NT2/D1 (cell line): ENCODE results near the gene ZNF710.

Source experiments
- DNase-seq: peaks from one replicate; pipeline ENCODE4 v3.0.0-alpha.2; 2011; ENCODE audit warnings: low read depth, low spot score
- H3K27me3 ChIP-seq: 2 replicates; pipeline ENCODE4 v1.6.0; 2011; ENCODE audit warnings: mild to moderate bottlenecking; ENCODE audit not compliant: insufficient read length, insufficient read depth
- H3K36me3 ChIP-seq: 2 replicates; pipeline ENCODE4 v1.6.1; 2011; ENCODE audit warnings: mild to moderate bottlenecking, low read length, mixed read lengths; ENCODE audit not compliant: insufficient read depth, insufficient read length
- H3K4me1 ChIP-seq: 2 replicates; pipeline ENCODE4 v1.5.1; 2011; ENCODE audit not compliant: insufficient read depth, insufficient read length
- H3K4me3 ChIP-seq: 2 replicates; pipeline ENCODE4 v1.5.1; 2011; ENCODE audit warnings: low read depth; ENCODE audit not compliant: insufficient read length
- H3K9ac ChIP-seq: 2 replicates; pipeline ENCODE4 v1.6.0; 2011; ENCODE audit warnings: low read depth; ENCODE audit not compliant: insufficient read length
- H3K9me3 ChIP-seq: 2 replicates; pipeline ENCODE4 v1.5.1; 2011; ENCODE audit warnings: mild to moderate bottlenecking, low read length; ENCODE audit not compliant: insufficient read depth
- SUZ12 ChIP-seq: IDR thresholded peaks from 2 replicates; pipeline ENCODE4 v1.6.1; 2011; ENCODE audit not compliant: insufficient read length, insufficient read depth; ENCODE audit errors: extremely low read depth
- YY1 ChIP-seq: IDR thresholded peaks from 2 replicates; pipeline ENCODE4 v1.6.1; 2011; ENCODE audit not compliant: insufficient read length, insufficient read depth
- ZNF274 ChIP-seq: IDR thresholded peaks from 2 replicates; pipeline ENCODE4 v1.6.1; 2011; ENCODE audit warnings: mild to moderate bottlenecking, low read depth, low read length

ZNF710 gene

GRCh38 chr15:90015294-90015693 is 14.2 kb downstream of the ZNF710 start:
- no peak for DNase-seq
- H3K4me3 ChIP-seq, result no peak overlapping the region
- H3K4me1 ChIP-seq, result peaks cover 5% of the 10 kb centered on the region
- TF ChIP-seq SUZ12 (no peak), YY1 (no peak), ZNF274 (no peak)
- no peak overlapping the region for H3K9ac ChIP-seq
- H3K27me3 ChIP-seq, result no peaks in the 10 kb centered on the region
- H3K36me3 ChIP-seq, result peaks cover 2% of the 10 kb centered on the region
- H3K9me3 ChIP-seq, result peaks cover 20% of the 10 kb centered on the region

GRCh38 chr15:90015749-90016148 is 14.6 kb downstream of the ZNF710 start:
- Histone ChIP-seq H3K27me3 (no peaks in the 10 kb centered on the region), H3K36me3 (peaks cover 2% of the 10 kb centered on the region), H3K4me3 (no peak overlapping the region), H3K4me1 (peaks cover 5% of the 10 kb centered on the region), H3K9me3 (peaks cover 20% of the 10 kb centered on the region), H3K9ac (no peak overlapping the region)
- no peak for DNase-seq
- no peak for TF ChIP-seq YY1
- no peak for TF ChIP-seq ZNF274
- no peak for TF ChIP-seq SUZ12

GRCh38 chr15:90016721-90017120 is 15.6 kb downstream of the ZNF710 start:
- Histone ChIP-seq H3K9ac (no peak overlapping the region), H3K36me3 (no peaks in the 10 kb centered on the region), H3K9me3 (peaks cover 12% of the 10 kb centered on the region), H3K27me3 (no peaks in the 10 kb centered on the region), H3K4me1 (peaks cover 5% of the 10 kb centered on the region), H3K4me3 (no peak overlapping the region)
- DNase-seq, result no peak
- TF ChIP-seq SUZ12, result no peak
- TF ChIP-seq ZNF274, result no peak
- TF ChIP-seq YY1, result no peak

GRCh38 chr15:90018216-90018831 is 17.2 kb downstream of the ZNF710 start:
- Histone ChIP-seq H3K9me3 (no peaks in the 10 kb centered on the region), H3K27me3 (no peaks in the 10 kb centered on the region), H3K9ac (no peak overlapping the region), H3K4me3 (no peak overlapping the region), H3K36me3 (peaks cover 6% of the 10 kb centered on the region), H3K4me1 (peaks cover 5% of the 10 kb centered on the region)
- DNase-seq, result no peak
- TF ChIP-seq YY1 (no peak), SUZ12 (no peak), ZNF274 (no peak)

- Histone ChIP-seq H3K4me1 (peaks cover 5% of the 10 kb centered on the region), H3K4me3 (no peak overlapping the region), H3K9ac (no peak overlapping the region), H3K27me3 (no peaks in the 10 kb centered on the region), H3K36me3 (peaks cover 8% of the 10 kb centered on the region), H3K9me3 (no peaks in the 10 kb centered on the region)
- DNase-seq, result no peak
- TF ChIP-seq YY1, result no peak
Observed at GRCh38 chr15:90019611-90020010, 18.5 kb downstream of the ZNF710 start.

GRCh38 chr15:90020021-90020735 is 19.1 kb downstream of the ZNF710 start:
- Histone ChIP-seq H3K9ac (peak overlapping the region; percentile 29), H3K4me1 (peaks cover 5% of the 10 kb centered on the region), H3K27me3 (no peaks in the 10 kb centered on the region), H3K36me3 (peaks cover 8% of the 10 kb centered on the region), H3K9me3 (no peaks in the 10 kb centered on the region), H3K4me3 (no peak overlapping the region)
- DNase-seq, result no peak
- TF ChIP-seq ZNF274, result no peak

GRCh38 chr15:90020936-90021507 is 19.9 kb downstream of the ZNF710 start:
- no peak overlapping the region for H3K9ac ChIP-seq
- peaks cover 5% of the 10 kb centered on the region for H3K4me1 ChIP-seq
- H3K27me3 ChIP-seq, result no peaks in the 10 kb centered on the region
- no peaks in the 10 kb centered on the region for H3K9me3 ChIP-seq
- DNase-seq, result no peak
- H3K36me3 ChIP-seq, result peaks cover 8% of the 10 kb centered on the region
- no peak for TF ChIP-seq ZNF274
- no peak for TF ChIP-seq YY1
- no peak for TF ChIP-seq SUZ12
- no peak overlapping the region for H3K4me3 ChIP-seq
